ENCODE results near the gene RASGRP4. TPM values are rescaled to one million over a fixed set of nuclear protein-coding genes. Genes with fewer than 3 reads are reported as not detected.
A peak's percentile ranks its signal among the peaks of the same experiment; 100 is the strongest.

The RASGRP4 gene
- total RNA-seq, 1 donor from 2014 or later = not detected

DNA sequence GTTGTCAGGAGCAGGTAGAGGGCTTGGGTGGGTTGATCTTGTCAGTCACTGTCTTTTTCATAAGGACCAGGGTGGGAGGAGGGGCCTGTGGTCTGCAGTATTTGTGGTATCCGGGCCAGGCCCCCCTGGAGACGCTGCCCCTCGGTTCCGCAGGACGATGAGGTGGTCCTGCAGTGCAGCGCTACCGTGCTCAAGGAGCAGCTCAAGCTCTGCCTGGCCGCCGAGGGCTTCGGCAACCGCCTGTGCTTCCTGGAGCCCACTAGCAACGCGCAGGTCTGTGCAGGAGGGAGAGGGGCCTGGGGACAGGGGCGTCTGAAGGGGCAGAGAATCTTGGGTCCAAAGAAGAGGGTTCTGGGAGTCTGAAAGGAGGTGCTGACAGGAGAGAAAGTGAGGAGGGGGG is 14.6 kb upstream of the RASGRP4 start:
- Histone ChIP-seq H3K27me3 (ENCODE audit: control insufficient read depth, insufficient read depth, low read length) (no peaks in the 10 kb centered on the region), H3K36me3 (ENCODE audit: control insufficient read depth, insufficient read depth, low read length) (no peaks in the 10 kb centered on the region), H3K4me3 (ENCODE audit: low read depth, low read length) (no peak overlapping the region)
- no peak for DNase-seq (ENCODE audit: low read depth)
- TF ChIP-seq, protein P1, sequence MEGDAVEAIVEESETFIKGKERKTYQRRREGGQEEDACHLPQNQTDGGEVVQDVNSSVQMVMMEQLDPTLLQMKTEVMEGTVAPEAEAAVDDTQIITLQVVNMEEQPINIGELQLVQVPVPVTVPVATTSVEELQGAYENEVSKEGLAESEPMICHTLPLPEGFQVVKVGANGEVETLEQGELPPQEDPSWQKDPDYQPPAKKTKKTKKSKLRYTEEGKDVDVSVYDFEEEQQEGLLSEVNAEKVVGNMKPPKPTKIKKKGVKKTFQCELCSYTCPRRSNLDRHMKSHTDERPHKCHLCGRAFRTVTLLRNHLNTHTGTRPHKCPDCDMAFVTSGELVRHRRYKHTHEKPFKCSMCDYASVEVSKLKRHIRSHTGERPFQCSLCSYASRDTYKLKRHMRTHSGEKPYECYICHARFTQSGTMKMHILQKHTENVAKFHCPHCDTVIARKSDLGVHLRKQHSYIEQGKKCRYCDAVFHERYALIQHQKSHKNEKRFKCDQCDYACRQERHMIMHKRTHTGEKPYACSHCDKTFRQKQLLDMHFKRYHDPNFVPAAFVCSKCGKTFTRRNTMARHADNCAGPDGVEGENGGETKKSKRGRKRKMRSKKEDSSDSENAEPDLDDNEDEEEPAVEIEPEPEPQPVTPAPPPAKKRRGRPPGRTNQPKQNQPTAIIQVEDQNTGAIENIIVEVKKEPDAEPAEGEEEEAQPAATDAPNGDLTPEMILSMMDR (IDR thresholded peaks at IDR 0.05; ENCODE audit: insufficient read depth, low read length, severe bottlenecking) = no peak
- no peak for FAIRE-seq

DNA sequence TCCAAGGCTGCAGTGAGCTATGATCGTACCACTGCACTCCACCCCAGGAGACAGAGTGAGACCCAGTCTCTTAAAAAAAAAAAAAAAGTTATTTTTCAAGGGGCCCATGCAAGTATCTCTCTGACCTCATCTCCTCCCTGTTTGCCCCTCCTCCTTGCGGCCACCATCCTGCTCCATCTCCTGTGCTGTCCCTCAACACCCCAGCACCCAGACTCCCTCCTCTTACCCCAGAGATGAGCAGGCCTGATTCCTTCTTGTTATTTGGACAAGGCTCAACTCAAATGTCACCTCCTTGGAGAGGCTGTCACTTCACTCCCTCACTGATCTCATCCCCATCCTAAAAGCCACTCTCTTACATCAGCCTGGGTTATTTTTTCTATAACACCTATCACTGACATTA is 11.9 kb upstream of the RASGRP4 start:
- Histone ChIP-seq H3K36me3 (ENCODE audit: control insufficient read depth, insufficient read depth, low read length) (no peaks in the 10 kb centered on the region), H3K4me3 (ENCODE audit: low read depth, low read length) (no peak overlapping the region), H3K27me3 (ENCODE audit: control insufficient read depth, insufficient read depth, low read length) (peaks cover 4% of the 10 kb centered on the region)
- no peak for FAIRE-seq
- no peak for DNase-seq (ENCODE audit: low read depth)
- TF ChIP-seq, protein P1 (IDR thresholded peaks at IDR 0.05; ENCODE audit: insufficient read depth, low read length, severe bottlenecking) = no peak

DNA sequence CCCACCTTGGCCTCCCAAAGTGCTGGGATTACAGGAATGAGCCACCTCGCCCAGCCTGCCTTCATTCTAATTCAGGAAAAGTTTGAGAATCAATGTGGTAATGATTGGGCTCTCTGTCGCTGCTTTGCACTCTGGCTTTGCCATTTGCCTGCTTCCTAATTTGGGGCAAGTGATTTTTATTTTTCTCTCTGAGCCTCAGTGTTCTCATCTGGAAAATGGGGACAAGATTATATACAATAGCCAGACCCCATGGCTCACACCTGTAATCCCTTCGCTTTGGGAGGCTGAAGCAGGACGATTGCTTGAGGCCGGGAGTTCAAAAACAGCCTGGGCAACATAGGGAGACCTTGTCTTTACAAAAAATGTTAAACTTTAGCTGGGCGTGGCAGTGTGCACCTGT is 11.3 kb upstream of the RASGRP4 start:
- Histone ChIP-seq H3K4me3 (ENCODE audit: low read depth, low read length) (no peak overlapping the region), H3K36me3 (ENCODE audit: control insufficient read depth, insufficient read depth, low read length) (no peaks in the 10 kb centered on the region), H3K27me3 (ENCODE audit: control insufficient read depth, insufficient read depth, low read length) (peaks cover 4% of the 10 kb centered on the region)
- DNase-seq (ENCODE audit: low read depth) (no peak), FAIRE-seq (no peak)
- TF ChIP-seq, protein P1 (IDR thresholded peaks at IDR 0.05; ENCODE audit: insufficient read depth, low read length, severe bottlenecking) = no peak

DNA sequence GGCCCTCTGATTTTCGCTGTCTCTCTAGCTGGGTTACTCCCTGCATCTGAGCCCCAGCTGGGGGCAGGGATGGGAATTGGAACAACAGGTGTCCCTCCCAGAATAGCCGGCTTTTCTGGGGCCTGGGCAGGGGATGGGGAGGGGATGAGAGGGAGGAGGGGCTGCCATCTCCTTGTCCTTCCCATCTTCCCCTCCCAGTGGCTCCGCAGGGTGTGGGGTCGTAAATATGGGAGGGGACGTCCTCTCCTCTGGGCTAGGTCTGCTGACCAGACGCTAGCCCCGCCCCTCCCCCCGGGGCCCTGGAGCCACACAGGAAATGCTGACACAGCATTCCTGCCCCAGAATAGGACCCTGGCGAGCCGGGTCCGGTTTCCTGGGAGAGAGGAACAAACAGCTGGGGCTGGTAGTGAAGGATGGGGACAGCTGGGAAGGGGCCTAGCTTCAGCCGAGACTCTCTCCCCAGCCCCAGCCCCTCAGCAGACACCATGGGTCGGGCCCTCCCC is 8.6 kb upstream of the RASGRP4 start:
- Histone ChIP-seq H3K4me3 (ENCODE audit: low read depth, low read length) (no peak overlapping the region), H3K27me3 (ENCODE audit: control insufficient read depth, insufficient read depth, low read length) (peaks cover 4% of the 10 kb centered on the region), H3K36me3 (ENCODE audit: control insufficient read depth, insufficient read depth, low read length) (no peaks in the 10 kb centered on the region)
- FAIRE-seq = no peak
- no peak for DNase-seq (ENCODE audit: low read depth)
- TF ChIP-seq, protein P1 (IDR thresholded peaks at IDR 0.05; ENCODE audit: insufficient read depth, low read length, severe bottlenecking) = no peak

GRCh38 chr19:38433268-38433733 is 7.3 kb upstream of the RASGRP4 start, which contains the start of gene RYR1:
TSS of gene RYR1 (plus strand) at chr19:38433691. CDS start at chr19:38433830, 139 bp downstream.
- peaks cover 4% of the 10 kb centered on the region for H3K27me3 ChIP-seq (ENCODE audit: control insufficient read depth, insufficient read depth, low read length)
- H3K4me3 ChIP-seq (ENCODE audit: low read depth, low read length) = no peak within 1 kb of the TSS
- no peak for FAIRE-seq
- DNase-seq (ENCODE audit: low read depth) = peak; percentile 5
- no peaks in the 10 kb centered on the region for H3K36me3 ChIP-seq (ENCODE audit: control insufficient read depth, insufficient read depth, low read length)
- TF ChIP-seq, protein P1 (IDR thresholded peaks at IDR 0.05; ENCODE audit: insufficient read depth, low read length, severe bottlenecking) = no peak

DNA sequence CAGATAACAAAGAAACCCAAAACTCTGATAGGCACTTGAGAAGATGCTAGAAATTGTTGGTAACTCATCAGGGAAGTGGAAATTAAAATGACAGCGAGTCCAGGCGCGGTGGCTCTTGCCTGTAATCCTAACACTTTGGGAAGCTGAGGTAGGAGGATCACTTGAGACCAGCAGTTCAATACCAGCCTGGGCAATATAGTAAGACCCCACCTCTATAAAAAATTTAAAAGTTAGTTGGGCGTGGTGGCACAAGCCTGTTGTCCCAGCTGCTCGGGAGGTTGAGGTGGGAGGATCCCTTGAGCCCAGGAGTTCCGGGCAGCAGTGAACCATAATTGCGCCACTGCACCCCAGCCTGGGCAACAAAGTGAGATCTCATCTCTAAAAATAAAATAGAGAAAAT is 4.9 kb upstream of the RASGRP4 start:
- Histone ChIP-seq H3K4me3 (ENCODE audit: low read depth, low read length) (no peak overlapping the region), H3K36me3 (ENCODE audit: control insufficient read depth, insufficient read depth, low read length) (no peaks in the 10 kb centered on the region), H3K27me3 (ENCODE audit: control insufficient read depth, insufficient read depth, low read length) (peaks cover 4% of the 10 kb centered on the region)
- TF ChIP-seq, protein P1 (IDR thresholded peaks at IDR 0.05; ENCODE audit: insufficient read depth, low read length, severe bottlenecking) = no peak
- DNase-seq (ENCODE audit: low read depth) (no peak), FAIRE-seq (no peak)
